GM10266 (cell line): Measurements from ENCODE around the gene FGF9.

ENCODE experiments used
- DNase-seq: peaks from one replicate; pipeline ENCODE4 v3.0.0; 2012; ENCODE audit errors: extremely low spot score
- CTCF ChIP-seq: IDR thresholded peaks from 2 replicates; pipeline ENCODE4 v1.5.1; 2012; ENCODE audit warnings: mild to moderate bottlenecking, low read depth; ENCODE audit not compliant: control insufficient read depth, insufficient read depth; ENCODE audit errors: missing control alignments

The FGF9 gene

GRCh38 chr13:21744149-21744548 lies 73.3 kb downstream of the FGF9 start:
- no peak for TF ChIP-seq CTCF
- DNase-seq = no peak

GRCh38 chr13:21745307-21745706 lies 74.4 kb downstream of the FGF9 start:
- no peak for DNase-seq
- TF ChIP-seq CTCF = no peak

GRCh38 chr13:21747456-21747855 lies 76.6 kb downstream of the FGF9 start:
- no peak for TF ChIP-seq CTCF
- no peak for DNase-seq

- TF ChIP-seq CTCF = no peak
- no peak for DNase-seq
Observed at GRCh38 chr13:21748166-21748565, 77.3 kb downstream of the FGF9 start.

- no peak for DNase-seq
- no peak for TF ChIP-seq CTCF
Observed at GRCh38 chr13:21749410-21749809, 78.5 kb downstream of the FGF9 start.

GRCh38 chr13:21752501-21752900 lies 81.6 kb downstream of the FGF9 start:
- TF ChIP-seq CTCF = no peak
- DNase-seq = no peak

- no peak for DNase-seq
- TF ChIP-seq CTCF = no peak
Observed at GRCh38 chr13:21753117-21753729, 82.3 kb downstream of the FGF9 start.
